GM10248 (cell line): ENCODE data around the gene LYRM2.

ENCODE experiments used
- CTCF ChIA-PET: fragments of 300-600 bp; sonication (Branson Sonifier 250); formaldehyde crosslinking; extraction: SDS; loops from one replicate; lab custom pipeline; 2021; ENCODE audit warnings: antibody characterized with exemption; lab: Yijun Ruan, JAX
- POLR2A ChIA-PET: fragments of 350-650 bp; sonication (Branson Sonifier 250); formaldehyde crosslinking; extraction: SDS; loops from one replicate; lab custom pipeline; 2020; ENCODE audit warnings: antibody characterized with exemption; lab: Yijun Ruan, JAX
- DNase-seq: peaks from one replicate; pipeline ENCODE4 v3.0.0; 2012; ENCODE audit errors: extremely low spot score
- CTCF ChIP-seq: IDR thresholded peaks from 2 replicates; pipeline ENCODE4 v1.5.1; 2012; ENCODE audit warnings: mild to moderate bottlenecking, low read depth; ENCODE audit errors: extremely low read depth, missing control alignments, control extremely low read depth

LYRM2 gene

GRCh38 chr6:89553431-89553830 lies 85.1 kb downstream of the LYRM2 start:
- TF ChIP-seq CTCF, result no peak

GRCh38 chr6:89547281-89547680 lies 91.3 kb downstream of the LYRM2 start:
- no peak for TF ChIP-seq CTCF
- POLR2A ChIA-PET, result no interaction called here

More at GRCh38 chr6:89553431-89553830, 85.1 kb downstream of the LYRM2 start:
- CTCF ChIA-PET, result interaction anchor here (1.5 kb wide), 1 partner anchor 55 kb away, joined by 3 read pairs; no protein-coding TSS in a partner anchor
- no peak for DNase-seq
- POLR2A ChIA-PET, result no interaction called here

GRCh38 chr6:89542866-89543265 lies 95.7 kb downstream of the LYRM2 start:
- ChIA-PET POLR2A (no interaction called here), CTCF (interaction anchor here (0.9 kb wide), 1 partner anchor 8 kb away, joined by 3 read pairs; no protein-coding TSS in a partner anchor)
- DNase-seq, result no peak
- TF ChIP-seq CTCF, result no peak

More at GRCh38 chr6:89547281-89547680, 91.3 kb downstream of the LYRM2 start:
- CTCF ChIA-PET, result no interaction called here
- DNase-seq, result no peak

- CTCF ChIA-PET, result interaction anchor here (0.9 kb wide), 1 partner anchor 7 kb away, joined by 3 read pairs; no protein-coding TSS in a partner anchor
Observed at GRCh38 chr6:89542081-89542857, 96.3 kb downstream of the LYRM2 start.

GRCh38 chr6:89539779-89540178 lies 98.8 kb downstream of the LYRM2 start:
- POLR2A ChIA-PET, result no interaction called here
- CTCF ChIA-PET, result no interaction called here
- TF ChIP-seq CTCF, result no peak
- DNase-seq, result no peak

More at GRCh38 chr6:89542081-89542857, 96.3 kb downstream of the LYRM2 start:
- no peak for DNase-seq
- POLR2A ChIA-PET, result no interaction called here
- TF ChIP-seq CTCF, result no peak

- ChIA-PET CTCF (interaction anchor here (1.4 to 1.5 kb wide), 2 partner anchors 16 to 554 kb away, joined by 3 to 4 read pairs; no protein-coding TSS in a partner anchor), POLR2A (no interaction called here)
- DNase-seq, result no peak
- no peak for TF ChIP-seq CTCF
Observed at GRCh38 chr6:89536231-89536630, 102.3 kb downstream of the LYRM2 start.
